Measurements from ENCODE around the gene NFKB2. TPM values are rescaled to one million over a fixed set of nuclear protein-coding genes. Genes with fewer than 3 reads are reported as not detected.

Gene NFKB2
- total and polyA plus RNA-seq, 2 of the 4 experiments (the other 2 are of a cell fraction) = 16.1 to 32.3 TPM

DNA sequence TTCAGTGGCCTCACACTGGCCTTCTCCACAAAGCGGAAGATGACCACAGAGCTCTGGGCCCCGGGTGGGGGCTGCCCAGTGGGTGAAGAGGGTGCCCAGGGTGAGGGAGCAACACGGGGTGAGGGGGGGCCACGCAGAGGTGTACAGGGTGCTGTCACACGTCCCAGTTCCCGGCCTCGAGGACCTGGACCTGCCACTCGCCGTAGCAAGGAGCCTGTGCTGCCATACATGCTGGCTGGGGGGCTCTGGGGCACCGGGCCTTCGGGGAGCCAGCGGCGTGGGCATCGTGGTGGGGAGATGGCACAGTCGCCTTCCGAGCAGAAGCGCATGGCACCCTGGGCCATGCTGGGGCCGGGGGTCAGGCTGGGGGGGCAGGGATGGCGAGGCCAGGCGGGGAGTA, 21.2 kb downstream of the NFKB2 start:
- Histone ChIP-seq H3K4me2 (ENCODE audit: low read depth, low read length) (no peak overlapping the region), H3K14ac (replicated peaks; ENCODE audit: low read depth, low read length) (no peak overlapping the region), H3K27me3 (ENCODE audit: control insufficient read depth, insufficient read depth, low read length) (peaks cover 55% of the 10 kb centered on the region), H3K4me1 (ENCODE audit: control insufficient read depth, insufficient read depth, low read length) (peaks cover 5% of the 10 kb centered on the region), H4K20me1 (ENCODE audit: insufficient read depth, low read length) (no peaks in the 10 kb centered on the region), H2AFZ (replicated peaks; ENCODE audit: low read length, poor library complexity) (no peak overlapping the region), H3K79me1 (ENCODE audit: low read depth in 1 of 2, low read length in 2 of 2) (no peaks in the 10 kb centered on the region; a peak in 1 of 4 replicates), H3K36me3 (ENCODE audit: control insufficient read depth, insufficient read depth, low read length) (no peaks in the 10 kb centered on the region), H2AK5ac (ENCODE audit: low read depth, low read length) (no peak overlapping the region), H2BK120ac (ENCODE audit: low read depth, low read length) (no peak overlapping the region), H2BK5ac (ENCODE audit: low read depth, low read length, poor library complexity, severe bottlenecking) (no peak overlapping the region), H2BK15ac (ENCODE audit: low read depth, low read length) (no peak overlapping the region), H2BK20ac (ENCODE audit: low read depth, low read length) (no peak overlapping the region), H4K5ac (ENCODE audit: low read depth, low read length) (no peak overlapping the region), H3K18ac (ENCODE audit: low read depth, low read length) (no peak overlapping the region), H2AK9ac (replicated peaks; ENCODE audit: low read depth, low read length, poor library complexity) (no peak overlapping the region), H4K91ac (ENCODE audit: insufficient read depth, low read depth, low read length) (no peak overlapping the region), H3K23ac (ENCODE audit: low read depth, low read length) (no peak overlapping the region), H3K56ac (ENCODE audit: extremely low read depth, insufficient read depth, low read length) (no peak overlapping the region), H4K8ac (ENCODE audit: low read depth in 2 of 2, low read length in 2 of 2) (no peak overlapping the region), H3K9ac (ENCODE audit: low read depth, low read length) (no peak overlapping the region), H3K9me3 (ENCODE audit: control insufficient read depth, insufficient read depth, low read length) (no peaks in the 10 kb centered on the region), H3K27ac (ENCODE audit: insufficient read depth, low read length) (no peak overlapping the region), H3K4me3 (ENCODE audit: insufficient read depth, low read depth, low read length) (no peak overlapping the region), H3K9me1 (ENCODE audit: insufficient read depth, low read length) (peaks cover 9% of the 10 kb centered on the region; the same call in 1 of the 2 replicates), H3K4ac (ENCODE audit: low read depth, low read length) (no peak overlapping the region)
- WGBS, 2 experiments (ENCODE audit: extremely low coverage in 2 of 2, insufficient read length in 1 of 2) = 64% methylated on average over 8 of the region's 20 CpGs; no CpG with 5 or more reads in 1 of the 2 experiments
- TF ChIP-seq CEBPB (IDR thresholded peaks at IDR 0.05; ENCODE audit: low read depth, low read length) (no peak), SMC3 (IDR thresholded peaks at IDR 0.05; ENCODE audit: low read depth, low read length) (no peak), CTCF (conservative IDR thresholded peaks at IDR 0.05; ENCODE audit: low read depth, low read length) (no peak), BHLHE40 (IDR thresholded peaks at IDR 0.05; ENCODE audit: low read depth, low read length) (no peak), MAFK (IDR thresholded peaks at IDR 0.05; ENCODE audit: low read depth, low read length) (no peak), POLR2A (IDR thresholded peaks at IDR 0.05; ENCODE audit: low read depth, low read length) (no peak), MAZ (IDR thresholded peaks at IDR 0.05; ENCODE audit: borderline replicate concordance, low read depth, low read length) (no peak), RCOR1 (IDR thresholded peaks at IDR 0.05; ENCODE audit: insufficient replicate concordance, low read length) (no peak), FOS (IDR thresholded peaks at IDR 0.05; ENCODE audit: low read depth, low read length) (no peak), RAD21 (IDR thresholded peaks at IDR 0.05; ENCODE audit: low read length) (no peak), RFX5 (IDR thresholded peaks at IDR 0.05; ENCODE audit: low read depth, low read length) (no peak), MXI1 (IDR thresholded peaks at IDR 0.05; ENCODE audit: borderline replicate concordance, low read depth, low read length) (no peak), CHD1 (IDR thresholded peaks at IDR 0.05; ENCODE audit: low read depth, low read length) (no peak), NFE2L2 (IDR thresholded peaks at IDR 0.05; ENCODE audit: low read depth, low read length) (no peak)
- TF ChIP-seq, protein P1, sequence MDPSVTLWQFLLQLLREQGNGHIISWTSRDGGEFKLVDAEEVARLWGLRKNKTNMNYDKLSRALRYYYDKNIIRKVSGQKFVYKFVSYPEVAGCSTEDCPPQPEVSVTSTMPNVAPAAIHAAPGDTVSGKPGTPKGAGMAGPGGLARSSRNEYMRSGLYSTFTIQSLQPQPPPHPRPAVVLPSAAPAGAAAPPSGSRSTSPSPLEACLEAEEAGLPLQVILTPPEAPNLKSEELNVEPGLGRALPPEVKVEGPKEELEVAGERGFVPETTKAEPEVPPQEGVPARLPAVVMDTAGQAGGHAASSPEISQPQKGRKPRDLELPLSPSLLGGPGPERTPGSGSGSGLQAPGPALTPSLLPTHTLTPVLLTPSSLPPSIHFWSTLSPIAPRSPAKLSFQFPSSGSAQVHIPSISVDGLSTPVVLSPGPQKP (IDR thresholded peaks at IDR 0.05; ENCODE audit: borderline replicate concordance, low read depth, low read length) = no peak
- TF ChIP-seq, protein P2, sequence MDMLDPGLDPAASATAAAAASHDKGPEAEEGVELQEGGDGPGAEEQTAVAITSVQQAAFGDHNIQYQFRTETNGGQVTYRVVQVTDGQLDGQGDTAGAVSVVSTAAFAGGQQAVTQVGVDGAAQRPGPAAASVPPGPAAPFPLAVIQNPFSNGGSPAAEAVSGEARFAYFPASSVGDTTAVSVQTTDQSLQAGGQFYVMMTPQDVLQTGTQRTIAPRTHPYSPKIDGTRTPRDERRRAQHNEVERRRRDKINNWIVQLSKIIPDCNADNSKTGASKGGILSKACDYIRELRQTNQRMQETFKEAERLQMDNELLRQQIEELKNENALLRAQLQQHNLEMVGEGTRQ (IDR thresholded peaks at IDR 0.05; ENCODE audit: low read depth, low read length) = no peak
- CTCF ChIA-PET = no interaction called here
- DNase-seq = no peak
- dilution Hi-C loops (cut with HindIII; ENCODE audit: low sequenced_read_pairs, unreplicated experiment) (no loop called here), in situ Hi-C loops (cut with MboI; ENCODE audit: low sequenced_read_pairs) (no loop called here), intact Hi-C loops (cut with micrococcal nuclease) (no loop called here)
- POLR2A ChIA-PET (ENCODE audit: unreplicated experiment) = no interaction called here
- no peak for ATAC-seq (ENCODE audit: low read depth)
- BruUV-seq (replicated peaks) = no TSS peak

All from IMR-90 (cell line).